ENCODE data around the gene VOPP1.

Gene VOPP1

GRCh38 chr7:55507743-55508142 is 64.6 kb downstream of the VOPP1 start:
- no peak for ATAC-seq

- ATAC-seq, result no peak
These were observed 67.2 kb downstream of the VOPP1 start for GRCh38 chr7:55504967-55505658.

- no peak for ATAC-seq
These were observed 68.0 kb downstream of the VOPP1 start for GRCh38 chr7:55504093-55504859.

- no peak for ATAC-seq
These were observed 69.4 kb downstream of the VOPP1 start for GRCh38 chr7:55502858-55503440.

GRCh38 chr7:55502124-55502857 is 70.0 kb downstream of the VOPP1 start:
- no peak for ATAC-seq

GRCh38 chr7:55501611-55502010 is 70.7 kb downstream of the VOPP1 start:
- ATAC-seq, result no peak

GRCh38 chr7:55500117-55500756 is 72.1 kb downstream of the VOPP1 start:
- ATAC-seq, result no peak

- ATAC-seq, result no peak
These were observed 72.7 kb downstream of the VOPP1 start for GRCh38 chr7:55499591-55499990.

GRCh38 chr7:55498770-55499169 is 73.5 kb downstream of the VOPP1 start:
- ATAC-seq, result no peak

- peak in 1 of 2 donors; percentile 33 for ATAC-seq
These were observed 74.2 kb downstream of the VOPP1 start for GRCh38 chr7:55498142-55498541.

GRCh38 chr7:55497521-55497920 is 74.8 kb downstream of the VOPP1 start:
- no peak for ATAC-seq

GRCh38 chr7:55496906-55497305 is 75.4 kb downstream of the VOPP1 start:
- no peak for ATAC-seq

GRCh38 chr7:55494951-55495350 is 77.4 kb downstream of the VOPP1 start:
- no peak for ATAC-seq

- ATAC-seq, result peak; percentile 87 to 89
These were observed 78.9 kb downstream of the VOPP1 start for GRCh38 chr7:55493408-55493807.

GRCh38 chr7:55491346-55491745 is 81.0 kb downstream of the VOPP1 start:
- ATAC-seq, result no peak

GRCh38 chr7:55490099-55490498 is 82.2 kb downstream of the VOPP1 start:
- ATAC-seq, result no peak

- no peak for ATAC-seq
These were observed 82.8 kb downstream of the VOPP1 start for GRCh38 chr7:55489552-55489951.

- no peak for ATAC-seq
These were observed 83.4 kb downstream of the VOPP1 start for GRCh38 chr7:55488804-55489340.

GRCh38 chr7:55488216-55488615 is 84.1 kb downstream of the VOPP1 start:
- ATAC-seq, result no peak

GRCh38 chr7:55486991-55487390 is 85.3 kb downstream of the VOPP1 start:
- ATAC-seq, result no peak

GRCh38 chr7:55486192-55486590 is 86.1 kb downstream of the VOPP1 start:
- ATAC-seq, result no peak

GRCh38 chr7:55485501-55486191 is 86.7 kb downstream of the VOPP1 start:
- ATAC-seq, result no peak
